ENCODE results near the gene SLAIN1. TPM values are rescaled to one million over a fixed set of nuclear protein-coding genes. Genes with fewer than 3 reads are reported as not detected.

Gene SLAIN1
- total RNA-seq, 2 experiments from 2014 or later: 16.4 to 31.7 TPM

GRCh38 chr13:77745784-77746183 lies 48.3 kb downstream of the SLAIN1 start:
- Histone ChIP-seq H3K36me3 (ENCODE audit: insufficient read depth, low read length) (peaks cover 13% of the 10 kb centered on the region; the same call in 1 of the 2 replicates), H3K79me2 (ENCODE audit: insufficient read depth, low read depth, low read length) (no peaks in the 10 kb centered on the region), H2AFZ (ENCODE audit: low read length) (no peak overlapping the region), H3K9me2 (ENCODE audit: insufficient read depth, low read length) (no peaks in the 10 kb centered on the region), H4K20me1 (ENCODE audit: insufficient read depth, low read length) (0 out of 2 replicates have a peak, but pooled peaks cover 7% of the 10 kb centered on the region), H3K9me3 (ENCODE audit: low read length) (no peaks in the 10 kb centered on the region), H3K4me1 (ENCODE audit: insufficient read depth, low read length, poor library complexity, severe bottlenecking) (no peaks in the 10 kb centered on the region), H3K4me2 (ENCODE audit: low read length) (no peak overlapping the region), H3K4me3 (ENCODE audit: low read depth, low read length, poor library complexity, severe bottlenecking) (no peak overlapping the region), H3K27ac (ENCODE audit: low read depth, low read length, poor library complexity, severe bottlenecking) (no peak overlapping the region)
- BruUV-seq (replicated peaks): no TSS peak
- no peak for DNase-seq (ENCODE audit: low spot score)
- intact Hi-C loops (cut with micrococcal nuclease; ENCODE audit: unreplicated experiment): no loop called here
- ChIA-PET CTCF (ENCODE audit: unreplicated experiment) (no interaction called here), POLR2A (no interaction called here)
- no peak for TF ChIP-seq EZH2phosphoT487 (IDR thresholded peaks at IDR 0.05; ENCODE audit: borderline replicate concordance, low read depth, low read length)
- TF ChIP-seq, protein P1, sequence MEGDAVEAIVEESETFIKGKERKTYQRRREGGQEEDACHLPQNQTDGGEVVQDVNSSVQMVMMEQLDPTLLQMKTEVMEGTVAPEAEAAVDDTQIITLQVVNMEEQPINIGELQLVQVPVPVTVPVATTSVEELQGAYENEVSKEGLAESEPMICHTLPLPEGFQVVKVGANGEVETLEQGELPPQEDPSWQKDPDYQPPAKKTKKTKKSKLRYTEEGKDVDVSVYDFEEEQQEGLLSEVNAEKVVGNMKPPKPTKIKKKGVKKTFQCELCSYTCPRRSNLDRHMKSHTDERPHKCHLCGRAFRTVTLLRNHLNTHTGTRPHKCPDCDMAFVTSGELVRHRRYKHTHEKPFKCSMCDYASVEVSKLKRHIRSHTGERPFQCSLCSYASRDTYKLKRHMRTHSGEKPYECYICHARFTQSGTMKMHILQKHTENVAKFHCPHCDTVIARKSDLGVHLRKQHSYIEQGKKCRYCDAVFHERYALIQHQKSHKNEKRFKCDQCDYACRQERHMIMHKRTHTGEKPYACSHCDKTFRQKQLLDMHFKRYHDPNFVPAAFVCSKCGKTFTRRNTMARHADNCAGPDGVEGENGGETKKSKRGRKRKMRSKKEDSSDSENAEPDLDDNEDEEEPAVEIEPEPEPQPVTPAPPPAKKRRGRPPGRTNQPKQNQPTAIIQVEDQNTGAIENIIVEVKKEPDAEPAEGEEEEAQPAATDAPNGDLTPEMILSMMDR (conservative IDR thresholded peaks at IDR 0.05; ENCODE audit: low read length): no peak

- Histone ChIP-seq H4K20me1 (ENCODE audit: insufficient read depth, low read length) (0 out of 2 replicates have a peak, but pooled peaks cover 7% of the 10 kb centered on the region), H3K79me2 (ENCODE audit: insufficient read depth, low read depth, low read length) (no peaks in the 10 kb centered on the region), H3K9me3 (ENCODE audit: low read length) (no peaks in the 10 kb centered on the region), H2AFZ (ENCODE audit: low read length) (no peak overlapping the region), H3K27ac (ENCODE audit: low read depth, low read length, poor library complexity, severe bottlenecking) (no peak overlapping the region), H3K4me2 (ENCODE audit: low read length) (no peak overlapping the region), H3K9me2 (ENCODE audit: insufficient read depth, low read length) (no peaks in the 10 kb centered on the region), H3K36me3 (ENCODE audit: insufficient read depth, low read length) (peaks cover 10% of the 10 kb centered on the region; the same call in 1 of the 2 replicates), H3K4me1 (ENCODE audit: insufficient read depth, low read length, poor library complexity, severe bottlenecking) (no peaks in the 10 kb centered on the region), H3K4me3 (ENCODE audit: low read depth, low read length, poor library complexity, severe bottlenecking) (no peak overlapping the region)
- no peak for DNase-seq (ENCODE audit: low spot score)
- TF ChIP-seq, protein P1 (conservative IDR thresholded peaks at IDR 0.05; ENCODE audit: low read length): no peak
- TF ChIP-seq EZH2phosphoT487 (IDR thresholded peaks at IDR 0.05; ENCODE audit: borderline replicate concordance, low read depth, low read length): no peak
- ChIA-PET CTCF (ENCODE audit: unreplicated experiment) (interaction anchor here (0.9 kb wide), 1 partner anchor 166 kb away, joined by 3 read pairs; no protein-coding TSS in a partner anchor), POLR2A (interaction anchor here (0.6 to 1.4 kb wide), 6 partner anchors 8 to 682 kb away, joined by 3 to 5 read pairs (median 3); no protein-coding TSS in a partner anchor)
- intact Hi-C loops (cut with micrococcal nuclease; ENCODE audit: unreplicated experiment): no loop called here
- BruUV-seq (replicated peaks): TSS peak; percentile 27
These were observed 51.9 kb downstream of the SLAIN1 start for GRCh38 chr13:77749344-77749880.

Measured in OCI-LY7 (cell line).